ENCODE data around the gene PTPRD. TPM values are rescaled to one million over a fixed set of nuclear protein-coding genes. Genes with fewer than 3 reads are reported as not detected.

Gene PTPRD
- polyA plus RNA-seq, 4 donors, result 2.1 to 5.6 (median 3.9) TPM

- H3K4me1 ChIP-seq (ENCODE audit: control insufficient read depth in 3 of 3, insufficient read depth in 2 of 3, low read depth in 1 of 3, low read length in 2 of 3), result no peaks in the 10 kb centered on the region
- H3K27me3 ChIP-seq (ENCODE audit: control insufficient read depth in 3 of 3, insufficient read depth in 3 of 3, low read length in 3 of 3), result no peaks in the 10 kb centered on the region
- 48 to 76% (median 62%) methylated on average over 4 of the region's 4 CpGs for WGBS, 3 donors
- DNase-seq, result no peak
- H3K27ac ChIP-seq (ENCODE audit: low read depth in 1 of 3, low read length in 2 of 3), result no peak overlapping the region
- FAIRE-seq, result no peak
- no peaks in the 10 kb centered on the region for H3K36me3 ChIP-seq (ENCODE audit: control insufficient read depth in 3 of 3, insufficient read depth in 2 of 3, low read depth in 1 of 3, low read length in 3 of 3)
- H3K4me3 ChIP-seq (ENCODE audit: low read depth in 1 of 3, low read length in 3 of 3), result no peak overlapping the region
- no peaks in the 10 kb centered on the region for H3K9me3 ChIP-seq (ENCODE audit: control insufficient read depth in 2 of 2, insufficient read depth in 1 of 2, low read depth in 1 of 2, low read length in 1 of 2)
Observed at GRCh38 chr9:8718121-8718725, 1894.6 kb downstream of the PTPRD start.

- DNase-seq, result no peak
- Histone ChIP-seq H3K4me1 (ENCODE audit: control insufficient read depth in 3 of 3, insufficient read depth in 2 of 3, low read depth in 1 of 3, low read length in 2 of 3) (no peaks in the 10 kb centered on the region), H3K36me3 (ENCODE audit: control insufficient read depth in 3 of 3, insufficient read depth in 2 of 3, low read depth in 1 of 3, low read length in 3 of 3) (no peaks in the 10 kb centered on the region), H3K4me3 (ENCODE audit: low read depth in 1 of 3, low read length in 3 of 3) (no peak overlapping the region), H3K27me3 (ENCODE audit: control insufficient read depth in 3 of 3, insufficient read depth in 3 of 3, low read length in 3 of 3) (no peaks in the 10 kb centered on the region), H3K27ac (ENCODE audit: low read depth in 1 of 3, low read length in 2 of 3) (no peak overlapping the region), H3K9me3 (ENCODE audit: control insufficient read depth in 2 of 2, insufficient read depth in 1 of 2, low read depth in 1 of 2, low read length in 1 of 2) (no peaks in the 10 kb centered on the region)
- WGBS, 3 donors, result 64 to 81% (median 73%) methylated on average over 3 of the region's 3 CpGs
- FAIRE-seq, result no peak
Observed at GRCh38 chr9:8717146-8717545, 1895.7 kb downstream of the PTPRD start.

DNA sequence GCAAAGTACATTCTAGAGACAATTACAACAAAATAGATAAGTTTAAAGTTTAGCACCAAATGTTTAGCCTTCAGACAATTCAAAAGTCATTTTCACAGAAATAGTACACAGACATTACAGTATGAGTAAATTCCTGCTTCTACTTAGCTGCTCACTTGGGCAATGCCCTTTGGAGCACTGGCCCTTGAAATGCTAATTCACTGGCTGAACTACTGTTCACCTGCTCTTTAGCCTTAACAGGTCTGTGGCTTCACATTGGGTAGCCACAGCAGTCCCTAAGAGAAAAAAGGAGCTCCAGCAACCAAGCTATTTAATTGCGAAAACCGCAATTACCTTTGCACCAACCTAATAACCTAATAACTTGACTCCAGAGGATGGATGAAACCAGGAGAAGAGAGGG, 1897.0 kb downstream of the PTPRD start:
- H3K9me3 ChIP-seq (ENCODE audit: control insufficient read depth in 2 of 2, insufficient read depth in 1 of 2, low read depth in 1 of 2, low read length in 1 of 2), result no peaks in the 10 kb centered on the region
- H3K36me3 ChIP-seq (ENCODE audit: control insufficient read depth in 3 of 3, insufficient read depth in 2 of 3, low read depth in 1 of 3, low read length in 3 of 3), result no peaks in the 10 kb centered on the region
- 66 to 95% (median 74%) methylated on average over 2 of the region's 2 CpGs for WGBS, 3 donors
- no peak overlapping the region for H3K27ac ChIP-seq (ENCODE audit: low read depth in 1 of 3, low read length in 2 of 3)
- no peaks in the 10 kb centered on the region for H3K27me3 ChIP-seq (ENCODE audit: control insufficient read depth in 3 of 3, insufficient read depth in 3 of 3, low read length in 3 of 3)
- FAIRE-seq (no peak), DNase-seq (peak in 1 of 2 donors; percentile 13)
- no peak overlapping the region for H3K4me3 ChIP-seq (ENCODE audit: low read depth in 1 of 3, low read length in 3 of 3)
- H3K4me1 ChIP-seq (ENCODE audit: control insufficient read depth in 3 of 3, insufficient read depth in 2 of 3, low read depth in 1 of 3, low read length in 2 of 3), result no peaks in the 10 kb centered on the region

- H3K27ac ChIP-seq (ENCODE audit: low read depth in 1 of 3, low read length in 2 of 3), result no peak overlapping the region
- DNase-seq, result no peak
- 83 to 86% (median 84%) methylated on average over 8 of the region's 8 CpGs for WGBS, 3 donors
- no peak overlapping the region for H3K4me3 ChIP-seq (ENCODE audit: low read depth in 1 of 3, low read length in 3 of 3)
- H3K4me1 ChIP-seq (ENCODE audit: control insufficient read depth in 3 of 3, insufficient read depth in 2 of 3, low read depth in 1 of 3, low read length in 2 of 3), result no peaks in the 10 kb centered on the region
- no peaks in the 10 kb centered on the region for H3K36me3 ChIP-seq (ENCODE audit: control insufficient read depth in 3 of 3, insufficient read depth in 2 of 3, low read depth in 1 of 3, low read length in 3 of 3)
- H3K27me3 ChIP-seq (ENCODE audit: control insufficient read depth in 3 of 3, insufficient read depth in 3 of 3, low read length in 3 of 3), result no peaks in the 10 kb centered on the region
- H3K9me3 ChIP-seq (ENCODE audit: control insufficient read depth in 2 of 2, insufficient read depth in 1 of 2, low read depth in 1 of 2, low read length in 1 of 2), result no peaks in the 10 kb centered on the region
- no peak for FAIRE-seq
Observed at GRCh38 chr9:8713811-8714165, 1899.0 kb downstream of the PTPRD start.

DNA sequence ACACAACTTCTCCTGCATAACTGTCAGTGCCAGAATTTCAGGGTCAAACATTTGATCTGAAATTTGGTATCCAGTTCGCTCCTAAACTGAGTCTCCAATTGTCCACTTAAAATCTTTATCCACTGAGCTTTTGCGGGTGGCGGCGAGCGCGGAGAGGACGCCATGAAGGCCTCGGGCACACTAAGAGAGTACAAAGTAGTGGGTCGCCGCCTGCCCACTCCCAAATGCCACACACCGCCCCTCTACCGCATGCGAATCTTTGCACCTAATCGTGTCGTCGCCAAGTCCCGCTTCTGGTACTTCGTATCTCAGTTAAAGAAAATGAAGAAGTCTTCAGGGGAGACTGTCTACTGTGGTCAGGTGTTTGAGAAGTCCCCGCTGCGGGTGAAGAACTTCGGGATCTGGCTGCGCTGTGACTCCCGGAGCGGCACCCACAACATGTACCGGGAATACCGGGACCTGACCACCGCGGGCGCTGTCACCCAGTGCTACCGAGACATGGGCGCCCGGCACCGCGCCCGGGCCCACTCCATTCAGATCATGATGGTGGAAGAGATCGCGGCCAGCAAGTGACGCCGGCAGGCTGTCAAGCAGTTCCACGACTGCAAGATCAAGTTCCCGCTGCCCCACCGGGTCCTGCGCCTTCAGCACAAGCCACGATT, 1899.5 kb downstream of the PTPRD start:
- no peak for FAIRE-seq
- DNase-seq, result no peak
- Histone ChIP-seq H3K4me1 (ENCODE audit: control insufficient read depth in 3 of 3, insufficient read depth in 2 of 3, low read depth in 1 of 3, low read length in 2 of 3) (no peaks in the 10 kb centered on the region), H3K36me3 (ENCODE audit: control insufficient read depth in 3 of 3, insufficient read depth in 2 of 3, low read depth in 1 of 3, low read length in 3 of 3) (no peaks in the 10 kb centered on the region), H3K9me3 (ENCODE audit: control insufficient read depth in 2 of 2, insufficient read depth in 1 of 2, low read depth in 1 of 2, low read length in 1 of 2) (no peaks in the 10 kb centered on the region), H3K27me3 (ENCODE audit: control insufficient read depth in 3 of 3, insufficient read depth in 3 of 3, low read length in 3 of 3) (no peaks in the 10 kb centered on the region), H3K4me3 (ENCODE audit: low read depth in 1 of 3, low read length in 3 of 3) (no peak overlapping the region), H3K27ac (ENCODE audit: low read depth in 1 of 3, low read length in 2 of 3) (no peak overlapping the region)
- 95 to 97% (median 96%) methylated on average over 42 to 44 of the region's 44 CpGs for WGBS, 3 donors

DNA sequence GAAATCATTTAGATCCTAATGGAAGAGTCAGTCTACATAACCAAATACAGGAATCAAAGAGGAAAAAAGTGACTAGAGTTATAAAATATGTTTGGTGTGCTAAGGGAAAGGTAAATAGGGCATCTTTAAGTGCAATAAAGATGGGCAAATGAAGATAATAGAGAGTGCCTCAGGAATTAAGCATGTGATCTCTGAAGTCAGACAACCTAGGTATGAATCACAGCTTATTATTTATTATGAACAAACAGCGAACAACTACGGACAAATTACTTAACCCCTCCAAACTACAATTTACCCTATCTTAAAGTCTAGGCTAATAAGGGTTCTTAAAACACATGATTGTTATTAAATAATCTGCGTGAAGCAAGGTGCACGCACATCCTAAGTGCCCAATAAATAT, 1903.1 kb downstream of the PTPRD start:
- FAIRE-seq, result no peak
- Histone ChIP-seq H3K4me3 (ENCODE audit: low read depth in 1 of 3, low read length in 3 of 3) (no peak overlapping the region), H3K4me1 (ENCODE audit: control insufficient read depth in 3 of 3, insufficient read depth in 2 of 3, low read depth in 1 of 3, low read length in 2 of 3) (no peaks in the 10 kb centered on the region), H3K36me3 (ENCODE audit: control insufficient read depth in 3 of 3, insufficient read depth in 2 of 3, low read depth in 1 of 3, low read length in 3 of 3) (no peaks in the 10 kb centered on the region), H3K27ac (ENCODE audit: low read depth in 1 of 3, low read length in 2 of 3) (no peak overlapping the region), H3K9me3 (ENCODE audit: control insufficient read depth in 2 of 2, insufficient read depth in 1 of 2, low read depth in 1 of 2, low read length in 1 of 2) (no peaks in the 10 kb centered on the region), H3K27me3 (ENCODE audit: control insufficient read depth in 3 of 3, insufficient read depth in 3 of 3, low read length in 3 of 3) (no peaks in the 10 kb centered on the region)
- whole genome bisulfite sequencing, 3 donors, result 58 to 80% (median 72%) methylated on average over 4 of the region's 4 CpGs
- DNase-seq, result peak in 1 of 2 donors; percentile 5

DNA sequence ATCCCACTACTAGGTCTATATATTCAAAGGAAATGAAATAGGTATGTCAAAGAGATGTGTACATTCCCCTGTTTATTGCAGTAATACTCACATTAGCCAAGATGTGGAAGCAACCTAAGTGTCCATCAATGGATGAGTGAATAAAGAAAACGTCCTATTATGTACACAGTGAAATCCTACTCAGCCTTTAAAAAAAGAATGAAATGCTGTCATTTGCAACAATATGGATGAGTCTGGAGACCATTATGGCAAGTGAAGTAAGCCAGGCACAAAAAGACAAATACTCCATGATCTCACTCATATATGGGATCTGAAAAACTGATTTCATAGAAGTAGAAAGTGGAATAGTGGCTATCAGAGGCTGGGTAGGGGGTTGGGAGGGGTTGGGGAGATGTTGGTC, 1904.1 kb downstream of the PTPRD start:
- H3K4me1 ChIP-seq (ENCODE audit: control insufficient read depth in 3 of 3, insufficient read depth in 2 of 3, low read depth in 1 of 3, low read length in 2 of 3), result no peaks in the 10 kb centered on the region
- no peaks in the 10 kb centered on the region for H3K9me3 ChIP-seq (ENCODE audit: control insufficient read depth in 2 of 2, insufficient read depth in 1 of 2, low read depth in 1 of 2, low read length in 1 of 2)
- no peaks in the 10 kb centered on the region for H3K27me3 ChIP-seq (ENCODE audit: control insufficient read depth in 3 of 3, insufficient read depth in 3 of 3, low read length in 3 of 3)
- FAIRE-seq (no peak), DNase-seq (no peak)
- no peak overlapping the region for H3K27ac ChIP-seq (ENCODE audit: low read depth in 1 of 3, low read length in 2 of 3)
- 52 to 67% (median 59%) methylated on average over 1 of the region's 1 CpG for WGBS, 3 donors
- no peaks in the 10 kb centered on the region for H3K36me3 ChIP-seq (ENCODE audit: control insufficient read depth in 3 of 3, insufficient read depth in 2 of 3, low read depth in 1 of 3, low read length in 3 of 3)
- H3K4me3 ChIP-seq (ENCODE audit: low read depth in 1 of 3, low read length in 3 of 3), result no peak overlapping the region

- H3K36me3 ChIP-seq (ENCODE audit: control insufficient read depth in 3 of 3, insufficient read depth in 2 of 3, low read depth in 1 of 3, low read length in 3 of 3), result no peaks in the 10 kb centered on the region
- peak in 1 of 2 donors; percentile 29 for DNase-seq
- no peak for FAIRE-seq
- no peaks in the 10 kb centered on the region for H3K4me1 ChIP-seq (ENCODE audit: control insufficient read depth in 3 of 3, insufficient read depth in 2 of 3, low read depth in 1 of 3, low read length in 2 of 3)
- H3K4me3 ChIP-seq (ENCODE audit: low read depth in 1 of 3, low read length in 3 of 3), result no peak overlapping the region
- no peaks in the 10 kb centered on the region for H3K27me3 ChIP-seq (ENCODE audit: control insufficient read depth in 3 of 3, insufficient read depth in 3 of 3, low read length in 3 of 3)
- 22 to 70% (median 49%) methylated on average over 1 of the region's 1 CpG for WGBS, 3 donors
- H3K27ac ChIP-seq (ENCODE audit: low read depth in 1 of 3, low read length in 2 of 3), result no peak overlapping the region
- no peaks in the 10 kb centered on the region for H3K9me3 ChIP-seq (ENCODE audit: control insufficient read depth in 2 of 2, insufficient read depth in 1 of 2, low read depth in 1 of 2, low read length in 1 of 2)
Observed at GRCh38 chr9:8706998-8707397, 1905.8 kb downstream of the PTPRD start.

DNA sequence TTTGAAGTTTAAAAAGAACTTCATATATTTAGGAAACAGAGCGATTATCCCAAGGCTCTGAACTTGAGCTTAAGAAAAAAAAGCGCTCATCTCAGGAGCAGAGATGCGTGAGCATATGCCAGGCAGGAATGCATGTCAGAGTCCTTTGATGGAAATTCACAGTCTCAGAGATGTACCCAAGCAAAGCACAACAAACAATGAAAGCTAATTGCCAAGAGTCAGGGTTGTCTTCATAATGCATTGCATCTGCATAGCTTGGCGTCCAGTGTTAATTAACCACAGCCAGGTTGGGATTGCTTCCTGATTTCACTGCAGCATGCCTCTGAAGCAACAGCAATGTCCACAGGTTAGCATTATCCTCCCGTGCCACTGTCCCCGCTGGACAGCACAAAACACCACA, 1906.3 kb downstream of the PTPRD start:
- H3K9me3 ChIP-seq (ENCODE audit: control insufficient read depth in 2 of 2, insufficient read depth in 1 of 2, low read depth in 1 of 2, low read length in 1 of 2), result no peaks in the 10 kb centered on the region
- H3K27ac ChIP-seq (ENCODE audit: low read depth in 1 of 3, low read length in 2 of 3), result no peak overlapping the region
- FAIRE-seq, result no peak
- WGBS, 3 donors, result 88 to 90% (median 88%) methylated on average over 6 of the region's 6 CpGs
- no peaks in the 10 kb centered on the region for H3K4me1 ChIP-seq (ENCODE audit: control insufficient read depth in 3 of 3, insufficient read depth in 2 of 3, low read depth in 1 of 3, low read length in 2 of 3)
- H3K27me3 ChIP-seq (ENCODE audit: control insufficient read depth in 3 of 3, insufficient read depth in 3 of 3, low read length in 3 of 3), result no peaks in the 10 kb centered on the region
- no peaks in the 10 kb centered on the region for H3K36me3 ChIP-seq (ENCODE audit: control insufficient read depth in 3 of 3, insufficient read depth in 2 of 3, low read depth in 1 of 3, low read length in 3 of 3)
- H3K4me3 ChIP-seq (ENCODE audit: low read depth in 1 of 3, low read length in 3 of 3), result no peak overlapping the region
- no peak for DNase-seq
